HCT116 (cell line): ENCODE results near the gene MCF2L.

ENCODE experiments used
- ATF3 ChIP-seq: IDR thresholded peaks from 2 replicates; pipeline ENCODE4 v1.6.1; 2012
- CEBPB ChIP-seq: IDR thresholded peaks from 2 replicates; pipeline ENCODE4 v1.6.1; 2012; ENCODE audit warnings: low read depth
- CTCF ChIP-seq, 3 experiments: fragments of 200-600 bp in 1 of 3; sonication (generic) in 1 of 3; IDR thresholded peaks in 2 of 3; conservative IDR thresholded peaks in 1 of 3; 2 replicates each; pipeline ENCODE4 v1.5.1; 2012 to 2017; ENCODE audit warnings: low read depth in 2 of 3, low read length in 2 of 3, antibody characterized with exemption in 1 of 3, borderline replicate concordance in 1 of 3, control low read depth in 1 of 3, mild to moderate bottlenecking in 1 of 3, mixed read lengths in 1 of 3, mixed run types in 1 of 3, moderate library complexity in 1 of 3; ENCODE audit not compliant: insufficient read depth in 1 of 3
- MAX ChIP-seq: IDR thresholded peaks from 2 replicates; pipeline ENCODE4 v1.6.1; 2012
- POLR2A ChIP-seq: IDR thresholded peaks from 2 replicates; pipeline ENCODE4 v1.7.0; 2011; ENCODE audit warnings: borderline replicate concordance; ENCODE audit not compliant: insufficient read depth, insufficient read length; ENCODE audit errors: extremely low read depth
- POLR2AphosphoS5 ChIP-seq: IDR thresholded peaks from 2 replicates; pipeline ENCODE4 v1.6.1; 2011; ENCODE audit warnings: mild to moderate bottlenecking, low read depth, low read length, moderate library complexity
- RAD21 ChIP-seq: IDR thresholded peaks from 2 replicates; pipeline ENCODE4 v1.6.1; 2012; ENCODE audit warnings: low read depth, mild to moderate bottlenecking
- SIN3A ChIP-seq: IDR thresholded peaks from 2 replicates; pipeline ENCODE4 v1.6.1; 2012; ENCODE audit warnings: low read depth
- SP1 ChIP-seq: IDR thresholded peaks from 2 replicates; pipeline ENCODE4 v1.6.1; 2012; ENCODE audit warnings: low read depth
- TCF7L2 ChIP-seq: IDR thresholded peaks from 2 replicates; pipeline ENCODE4 v1.7.0; 2011; ENCODE audit warnings: borderline replicate concordance, inconsistent platforms; ENCODE audit not compliant: insufficient read depth, insufficient read length; ENCODE audit errors: extremely low read depth
- TF ChIP-seq, protein P1 (sequence below): IDR thresholded peaks from 2 replicates; pipeline ENCODE4 v1.6.1; 2012; ENCODE audit warnings: low read depth

- TF ChIP-seq CTCF (IDR thresholded peaks at IDR 0.05 in 2 of 3, conservative IDR thresholded peaks at IDR 0.05 in 1 of 3; ENCODE audit: borderline replicate concordance in 1 of 3, insufficient read depth in 1 of 3, low read depth in 2 of 3, low read length in 2 of 3) (no peak), TCF7L2 (no peak), RAD21 (no peak), POLR2A (no peak), SP1 (no peak), ATF3 (no peak), MAX (no peak), SIN3A (no peak), POLR2AphosphoS5 (no peak), CEBPB (no peak)
- TF ChIP-seq, protein P1, sequence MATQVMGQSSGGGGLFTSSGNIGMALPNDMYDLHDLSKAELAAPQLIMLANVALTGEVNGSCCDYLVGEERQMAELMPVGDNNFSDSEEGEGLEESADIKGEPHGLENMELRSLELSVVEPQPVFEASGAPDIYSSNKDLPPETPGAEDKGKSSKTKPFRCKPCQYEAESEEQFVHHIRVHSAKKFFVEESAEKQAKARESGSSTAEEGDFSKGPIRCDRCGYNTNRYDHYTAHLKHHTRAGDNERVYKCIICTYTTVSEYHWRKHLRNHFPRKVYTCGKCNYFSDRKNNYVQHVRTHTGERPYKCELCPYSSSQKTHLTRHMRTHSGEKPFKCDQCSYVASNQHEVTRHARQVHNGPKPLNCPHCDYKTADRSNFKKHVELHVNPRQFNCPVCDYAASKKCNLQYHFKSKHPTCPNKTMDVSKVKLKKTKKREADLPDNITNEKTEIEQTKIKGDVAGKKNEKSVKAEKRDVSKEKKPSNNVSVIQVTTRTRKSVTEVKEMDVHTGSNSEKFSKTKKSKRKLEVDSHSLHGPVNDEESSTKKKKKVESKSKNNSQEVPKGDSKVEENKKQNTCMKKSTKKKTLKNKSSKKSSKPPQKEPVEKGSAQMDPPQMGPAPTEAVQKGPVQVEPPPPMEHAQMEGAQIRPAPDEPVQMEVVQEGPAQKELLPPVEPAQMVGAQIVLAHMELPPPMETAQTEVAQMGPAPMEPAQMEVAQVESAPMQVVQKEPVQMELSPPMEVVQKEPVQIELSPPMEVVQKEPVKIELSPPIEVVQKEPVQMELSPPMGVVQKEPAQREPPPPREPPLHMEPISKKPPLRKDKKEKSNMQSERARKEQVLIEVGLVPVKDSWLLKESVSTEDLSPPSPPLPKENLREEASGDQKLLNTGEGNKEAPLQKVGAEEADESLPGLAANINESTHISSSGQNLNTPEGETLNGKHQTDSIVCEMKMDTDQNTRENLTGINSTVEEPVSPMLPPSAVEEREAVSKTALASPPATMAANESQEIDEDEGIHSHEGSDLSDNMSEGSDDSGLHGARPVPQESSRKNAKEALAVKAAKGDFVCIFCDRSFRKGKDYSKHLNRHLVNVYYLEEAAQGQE, result no peak
Observed at GRCh38 chr13:113148407-113148806, 179.4 kb downstream of the MCF2L start.
